HG03108 (cell line): ENCODE measurements around the gene MAGI2.
"Not testable (repeated sequence)": the region's sequence is repeated elsewhere in the genome, so short reads cannot be mapped to it uniquely, and the experiment has no call there.

ENCODE experiments used
- ATAC-seq: cut with Tn5 transposase; IDR thresholded peaks from one replicate; pipeline ENCODE4 v1.9.1; 2021; ENCODE audit warnings: moderate library complexity; ENCODE audit not compliant: unreplicated experiment

Gene MAGI2

DNA sequence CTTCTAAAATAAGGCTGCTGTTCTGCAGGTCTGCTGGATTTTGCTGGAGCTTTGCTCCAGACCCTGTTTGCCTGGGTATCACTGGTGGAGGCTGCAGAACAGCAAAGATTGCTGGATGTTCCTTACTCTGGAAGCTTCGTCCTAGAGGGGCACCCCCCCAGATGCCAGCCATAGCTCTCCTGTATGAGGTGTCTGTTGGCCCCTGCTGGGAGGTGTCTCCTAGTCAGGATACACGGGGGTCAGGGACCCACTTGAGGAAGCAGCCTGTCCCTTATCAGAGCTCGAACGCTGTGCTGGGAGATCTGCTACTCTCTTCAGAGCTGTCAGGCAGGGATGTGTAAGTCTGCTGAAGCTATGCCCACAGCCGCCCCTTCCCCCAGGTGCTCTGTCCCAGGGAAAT is 382.3 kb downstream of the MAGI2 start:
- not testable (repeated sequence) for ATAC-seq

DNA sequence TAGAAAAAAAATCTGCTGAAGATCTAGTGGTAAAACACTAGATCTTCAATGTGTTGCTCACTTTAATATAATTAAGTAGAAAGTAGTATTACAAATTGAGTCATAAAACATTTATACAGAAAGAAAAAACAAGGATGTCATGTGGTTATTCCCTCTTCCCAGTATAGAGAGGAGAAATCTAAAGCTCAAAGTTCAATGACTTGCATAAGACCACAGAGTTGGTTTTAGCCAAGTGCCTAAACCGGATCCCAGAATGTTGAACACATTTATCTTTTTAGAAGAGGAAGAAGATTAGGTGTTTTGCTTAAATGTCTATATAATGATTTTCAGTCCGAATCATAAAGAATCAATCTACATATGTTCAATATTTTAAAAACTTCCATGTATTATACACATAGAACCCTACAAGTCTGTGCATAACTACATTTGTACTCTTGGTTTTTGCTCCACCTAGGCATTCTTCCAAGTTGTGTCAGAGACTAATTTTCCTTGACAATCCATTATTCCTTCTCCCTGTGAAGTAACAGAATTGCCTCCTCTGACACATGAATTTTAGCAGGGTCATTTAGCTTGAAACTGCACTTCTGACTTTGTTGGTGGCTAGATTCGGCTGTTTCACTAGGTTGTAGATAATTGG is 389.2 kb downstream of the MAGI2 start:
- ATAC-seq, result no peak

DNA sequence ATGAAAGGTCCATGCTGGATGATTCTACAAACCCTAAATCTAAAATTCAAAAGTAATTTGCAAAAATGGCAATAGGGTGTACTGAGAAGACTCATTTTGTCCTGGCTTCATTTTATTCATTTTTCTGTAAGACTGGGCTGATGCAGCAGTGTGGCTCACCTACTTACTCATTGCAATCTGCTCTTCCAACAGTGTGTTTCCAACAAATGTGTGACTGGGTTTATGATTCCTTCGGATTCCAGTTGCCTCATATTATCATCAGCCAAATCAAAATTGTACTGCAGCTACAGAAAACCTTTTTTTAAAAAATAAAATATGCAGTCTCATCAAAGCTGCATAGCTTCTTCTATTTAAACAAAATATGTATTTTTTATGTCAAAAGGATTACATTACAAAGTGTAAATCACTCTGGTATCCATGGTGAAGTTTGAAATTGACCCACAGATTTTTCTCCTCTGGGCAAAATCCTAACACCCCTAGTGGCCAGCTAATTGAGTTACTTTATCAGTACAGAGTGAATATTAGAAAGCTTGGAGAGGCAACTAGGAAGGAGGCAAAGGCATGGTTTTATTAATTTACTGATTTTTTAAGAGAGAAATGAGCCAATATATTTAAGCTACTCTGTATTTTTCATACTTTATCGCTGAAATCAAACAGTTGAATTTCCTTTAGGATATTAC is 390.3 kb downstream of the MAGI2 start:
- no peak for ATAC-seq

DNA sequence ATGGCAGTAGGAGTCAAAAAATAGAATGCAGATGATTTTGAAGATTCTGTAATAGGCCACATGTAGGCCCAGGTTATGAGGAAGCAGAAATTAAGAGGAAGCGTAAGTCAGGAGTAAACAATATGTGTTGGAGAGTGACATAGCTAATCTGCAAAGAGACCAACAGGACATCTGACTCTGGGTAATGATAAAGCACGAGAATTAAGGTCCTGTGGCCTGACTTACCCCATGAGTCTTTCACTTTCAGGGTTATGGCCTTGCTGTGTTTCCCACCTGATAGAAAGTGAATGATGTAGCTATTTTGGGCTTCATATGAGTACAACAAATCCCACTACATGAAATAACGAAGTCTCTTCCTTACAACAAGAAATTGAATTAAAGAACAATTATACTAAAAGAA is 393.0 kb downstream of the MAGI2 start:
- ATAC-seq, result no peak

DNA sequence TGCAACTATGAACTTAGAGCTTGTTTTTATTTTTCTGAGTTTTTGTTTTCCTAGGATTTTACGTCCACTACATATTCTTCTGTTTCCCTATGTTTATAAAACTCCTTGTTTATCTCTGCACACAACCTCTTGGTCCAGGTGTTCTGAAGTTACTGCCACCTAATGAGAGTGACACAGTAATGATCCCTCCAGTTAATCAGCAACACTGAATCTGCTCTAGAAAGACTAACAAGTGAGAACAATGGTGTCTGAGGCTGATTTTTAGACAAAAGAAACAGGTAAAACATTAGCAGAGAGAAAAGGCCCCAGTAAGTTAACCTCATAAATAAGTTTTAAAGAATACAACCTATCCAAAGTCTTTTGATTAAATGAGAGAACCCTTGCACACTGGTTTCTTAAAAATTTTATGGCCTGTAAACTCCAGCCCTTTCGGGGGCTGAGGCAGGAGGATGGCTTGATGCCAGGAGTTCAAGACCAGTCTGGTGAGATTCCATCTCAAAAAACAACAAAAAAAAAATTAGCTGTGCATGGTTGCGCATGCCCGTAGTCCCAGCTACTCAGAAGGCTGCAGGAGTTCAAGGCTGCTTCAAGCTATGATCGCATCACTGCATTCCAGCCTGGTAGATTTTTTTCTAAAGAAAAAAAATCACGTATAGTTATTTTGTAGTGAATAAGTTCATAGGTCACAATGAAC is 397.6 kb downstream of the MAGI2 start:
- no peak for ATAC-seq

DNA sequence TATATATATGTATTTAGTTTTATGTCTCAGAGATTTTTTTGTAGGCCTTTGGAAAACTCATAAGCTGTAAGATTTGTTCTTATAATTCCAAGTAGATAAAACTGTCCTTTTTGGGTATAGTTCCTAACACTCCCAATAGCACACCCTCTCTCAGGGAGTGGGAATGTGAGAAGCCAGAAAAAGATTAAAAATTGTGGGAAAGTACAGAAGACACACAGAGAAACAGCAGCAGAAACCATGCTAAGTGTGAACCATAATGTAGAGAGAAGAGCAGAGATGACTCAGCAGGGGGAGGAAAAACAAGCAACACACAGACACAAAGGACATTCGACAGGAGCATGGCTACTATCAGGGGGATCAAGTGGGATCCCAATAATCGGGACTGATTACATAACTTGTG is 401.6 kb downstream of the MAGI2 start:
- no peak for ATAC-seq

DNA sequence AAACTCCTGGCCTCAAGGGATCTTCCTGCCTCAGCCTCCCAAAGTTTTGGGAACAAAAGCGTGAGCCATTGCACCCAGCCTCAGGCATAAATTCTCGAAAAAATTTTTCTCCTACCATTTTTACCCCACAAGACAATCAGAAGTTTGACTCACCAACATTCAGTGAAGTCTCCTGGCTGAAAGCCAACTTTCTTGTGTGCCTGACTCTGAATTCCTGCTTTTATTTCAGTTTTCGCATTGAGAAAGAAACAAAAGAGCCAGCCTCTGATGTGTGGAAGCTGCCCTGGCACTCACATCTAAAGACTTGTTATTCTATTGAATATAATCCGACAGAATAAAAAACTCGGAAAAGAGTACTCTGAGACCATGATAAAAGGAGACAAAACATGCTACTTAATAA is 402.9 kb downstream of the MAGI2 start:
- no peak for ATAC-seq

DNA sequence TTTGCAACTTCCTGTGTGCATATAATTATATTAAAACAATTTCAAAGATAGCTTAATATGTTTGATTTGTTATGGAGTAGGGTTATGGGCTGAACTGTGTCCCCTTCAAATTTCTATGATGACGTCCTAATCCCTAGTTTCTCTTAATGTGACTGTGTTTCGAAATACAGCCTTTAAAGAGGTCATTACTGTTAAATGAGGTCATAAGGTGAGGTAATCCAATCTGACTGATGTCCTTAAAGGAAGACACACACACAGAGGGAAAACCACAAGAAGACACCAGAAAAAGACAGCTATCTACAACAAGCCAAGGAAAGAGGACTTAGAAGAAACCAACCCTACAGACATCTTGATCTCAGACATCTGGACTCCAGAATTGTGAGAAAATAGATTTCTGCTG is 407.4 kb downstream of the MAGI2 start:
- no peak for ATAC-seq

DNA sequence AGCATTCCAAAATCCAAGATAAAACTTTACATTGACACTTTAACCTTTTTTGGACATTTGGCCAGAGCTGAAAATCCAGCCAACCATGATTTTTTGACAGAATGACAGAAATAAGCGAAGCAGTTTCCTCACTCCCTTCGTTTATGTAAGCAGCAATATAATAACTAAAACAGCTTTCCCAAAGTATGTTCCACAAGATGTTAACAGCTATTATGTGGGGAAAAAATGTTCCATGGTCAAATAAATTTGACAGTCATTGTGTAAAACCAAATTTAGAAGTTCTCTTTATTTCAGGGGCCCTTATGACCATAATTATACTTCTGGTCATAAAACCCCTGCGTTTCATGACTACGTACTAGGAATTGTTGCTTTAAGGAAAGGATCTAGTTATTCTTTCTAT is 416.5 kb downstream of the MAGI2 start:
- no peak for ATAC-seq

DNA sequence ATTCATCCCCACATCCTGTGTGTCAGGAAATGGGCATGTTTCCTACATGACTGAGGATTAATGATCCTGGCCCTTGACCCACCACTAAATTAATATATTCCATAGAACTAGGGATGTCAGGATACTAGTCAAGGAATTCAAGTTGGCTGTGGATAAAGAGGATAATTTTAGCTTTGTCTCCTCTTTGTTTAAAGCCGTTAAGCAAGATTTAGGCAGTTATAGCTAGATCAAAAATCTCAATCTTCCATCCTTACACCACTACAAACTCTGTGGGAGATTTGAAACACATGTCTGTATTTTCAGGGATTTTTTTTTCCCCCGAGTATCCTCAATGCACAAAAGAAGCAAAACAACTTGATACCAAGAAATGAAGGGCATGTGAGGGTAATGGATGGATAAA is 417.1 kb downstream of the MAGI2 start:
- no peak for ATAC-seq

DNA sequence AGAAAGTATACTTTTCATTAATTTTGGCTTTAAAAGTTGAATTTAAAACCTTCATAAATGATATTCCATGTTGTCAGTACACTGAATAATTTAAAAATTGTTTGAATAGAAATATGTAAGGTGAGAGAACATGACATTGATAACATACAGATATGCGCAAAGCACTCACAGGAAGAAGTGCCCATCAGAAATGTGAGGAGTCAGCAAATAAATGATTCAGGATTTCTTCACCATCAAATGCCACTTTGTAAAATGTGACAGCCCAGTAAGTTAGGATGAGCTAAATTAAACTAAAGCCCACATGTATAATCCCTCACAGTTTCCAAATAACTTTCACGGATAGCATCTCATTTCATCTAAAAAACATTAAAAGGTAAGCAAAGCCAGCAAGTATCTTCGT is 417.6 kb downstream of the MAGI2 start:
- ATAC-seq, result no peak

DNA sequence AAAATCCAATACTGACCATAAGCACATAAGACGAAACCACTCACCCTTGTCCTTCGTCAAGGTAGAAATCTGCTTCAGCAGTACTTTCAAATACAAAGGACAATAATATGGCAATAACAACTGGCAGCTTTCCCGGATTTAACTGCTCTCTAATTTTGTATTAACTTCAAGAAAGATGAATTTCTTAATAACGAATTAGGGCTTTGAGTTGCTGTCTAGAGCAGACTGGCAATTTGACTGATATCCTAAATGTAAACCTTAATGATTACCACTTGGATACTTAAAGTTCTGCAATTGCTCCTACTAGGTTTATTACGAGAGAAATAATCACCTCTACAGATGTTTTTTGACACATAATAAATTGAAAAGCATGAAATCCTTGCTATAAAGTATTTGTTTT is 418.7 kb downstream of the MAGI2 start:
- ATAC-seq, result no peak

DNA sequence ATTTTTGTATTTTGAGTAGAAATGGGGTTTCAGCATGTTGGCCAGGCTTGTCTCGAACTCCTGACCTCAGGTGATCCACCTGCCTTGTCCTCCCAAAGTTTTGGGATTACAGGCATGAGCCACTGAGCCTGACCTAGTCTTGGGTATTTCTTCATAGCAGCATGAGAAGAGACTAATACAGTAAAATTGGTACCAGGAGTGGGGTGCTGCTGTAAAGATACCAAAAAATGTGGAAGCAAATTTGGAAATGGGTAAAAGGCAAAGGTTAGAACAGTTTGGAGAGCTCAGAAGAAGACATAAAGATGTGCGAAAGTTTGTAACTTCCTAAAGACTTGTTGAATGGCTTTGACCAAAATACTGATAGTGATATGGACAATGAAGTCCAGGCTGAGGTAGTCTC is 433.8 kb downstream of the MAGI2 start:
- not testable (repeated sequence) for ATAC-seq

DNA sequence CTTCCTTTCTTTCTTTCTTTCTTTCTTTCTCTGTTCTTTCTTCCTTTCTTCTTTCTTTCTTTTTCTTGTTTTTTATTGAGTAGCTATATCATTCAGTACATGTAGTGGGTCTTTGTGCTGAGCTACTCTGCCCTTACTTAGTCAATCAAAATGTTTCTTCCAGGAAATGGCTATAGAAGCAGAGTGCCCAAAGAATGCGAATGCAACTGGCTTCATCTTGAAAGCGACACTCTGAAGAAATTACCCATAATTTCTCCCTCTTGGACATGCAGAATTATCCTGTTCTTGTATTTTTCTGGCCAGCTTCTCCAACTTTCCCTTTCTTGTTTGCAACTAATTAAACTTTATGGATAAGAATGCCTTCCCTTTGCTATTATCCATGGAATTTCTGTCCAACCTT is 441.5 kb downstream of the MAGI2 start:
- no peak for ATAC-seq

DNA sequence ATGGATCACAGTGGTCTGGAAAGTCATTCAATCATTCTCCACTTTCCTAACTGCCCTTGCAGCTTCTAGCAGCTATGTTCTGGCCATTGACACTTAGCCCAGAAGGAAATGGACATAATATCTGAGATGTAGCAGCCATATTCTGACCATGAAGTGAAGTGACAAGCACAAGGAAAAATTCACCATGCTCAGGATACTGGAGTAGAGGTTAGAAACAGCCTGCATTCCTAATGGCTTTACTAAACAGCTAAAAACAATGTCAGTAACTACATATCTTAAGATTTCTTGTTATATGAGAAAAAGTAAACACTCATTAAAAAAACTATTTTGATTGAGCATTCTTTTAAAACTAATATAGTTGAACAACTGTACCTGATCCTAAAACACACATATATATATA is 443.8 kb downstream of the MAGI2 start:
- ATAC-seq, result no peak

DNA sequence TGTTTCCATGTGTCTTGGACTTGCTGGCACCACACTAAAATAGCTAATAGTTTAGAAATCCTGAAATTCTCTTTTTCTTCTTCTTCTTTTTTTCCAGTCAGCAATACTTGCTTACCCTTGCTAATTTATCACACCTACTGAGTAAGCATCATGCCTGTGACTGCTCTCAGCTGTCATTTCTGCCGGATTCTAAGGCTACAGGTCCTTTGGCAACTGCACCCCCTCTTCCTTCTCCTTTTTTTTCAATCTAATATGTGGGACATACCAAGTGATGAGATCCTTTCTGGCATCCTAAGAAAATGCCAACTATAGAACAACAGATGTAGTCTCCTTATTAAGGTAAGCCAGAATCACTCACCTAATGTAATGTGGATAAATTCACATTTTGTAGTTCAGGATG is 444.7 kb downstream of the MAGI2 start:
- no peak for ATAC-seq

DNA sequence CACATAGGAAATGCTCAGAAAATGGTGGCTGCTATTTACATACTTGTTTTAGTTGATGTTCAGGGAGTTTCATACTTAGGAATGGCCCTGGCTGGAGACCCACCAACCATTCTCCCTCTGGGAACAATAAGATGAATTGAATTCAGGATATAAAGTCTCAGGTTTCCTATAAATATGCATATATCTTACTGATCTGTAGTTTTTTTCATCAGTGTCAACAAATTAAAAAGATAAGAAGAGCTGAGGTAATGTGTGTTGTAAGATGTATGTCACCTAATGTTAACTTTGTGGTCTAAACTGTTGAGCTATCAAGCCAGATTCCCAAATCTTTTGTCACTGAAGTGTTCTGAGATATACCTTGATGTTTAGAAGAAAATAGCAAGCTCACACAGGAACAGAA is 457.5 kb downstream of the MAGI2 start:
- ATAC-seq, result no peak

DNA sequence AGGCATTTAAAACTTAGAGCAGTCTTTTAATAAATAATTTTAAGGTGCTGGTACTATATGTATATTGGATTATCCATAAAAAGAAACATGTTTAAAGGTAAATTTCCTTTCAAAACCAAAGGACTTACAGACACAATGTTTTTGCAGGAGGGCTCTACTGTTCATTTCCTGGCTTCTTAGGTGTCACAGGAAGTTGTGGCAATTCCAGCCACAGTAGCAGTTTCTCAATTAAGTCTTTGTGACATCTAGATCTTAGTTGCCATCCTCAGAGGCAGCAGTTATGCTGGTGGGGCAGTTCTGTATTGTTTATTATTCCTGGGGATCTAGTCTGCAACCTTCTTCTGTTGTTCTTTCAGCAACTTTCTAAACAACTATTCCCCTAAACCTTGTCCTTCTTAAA is 460.1 kb downstream of the MAGI2 start:
- no peak for ATAC-seq

DNA sequence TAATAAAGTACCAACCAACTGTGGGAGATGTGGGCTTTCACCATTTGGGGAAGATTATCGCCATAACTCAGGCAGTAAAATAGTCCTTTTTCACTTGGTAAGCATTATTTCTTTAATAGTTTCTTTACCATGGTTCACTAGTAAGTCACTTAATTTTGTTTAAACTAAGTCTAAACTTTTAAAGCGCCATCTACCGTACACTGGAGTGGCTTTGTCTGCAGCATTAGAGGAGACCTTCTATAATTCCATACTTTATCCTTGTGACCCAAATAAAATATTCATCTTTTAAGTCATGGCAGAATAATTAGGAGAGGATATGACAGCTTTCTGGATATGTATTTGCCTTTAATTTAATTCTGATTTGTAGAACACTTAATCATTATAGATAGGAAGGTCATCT is 468.0 kb downstream of the MAGI2 start:
- ATAC-seq, result no peak

DNA sequence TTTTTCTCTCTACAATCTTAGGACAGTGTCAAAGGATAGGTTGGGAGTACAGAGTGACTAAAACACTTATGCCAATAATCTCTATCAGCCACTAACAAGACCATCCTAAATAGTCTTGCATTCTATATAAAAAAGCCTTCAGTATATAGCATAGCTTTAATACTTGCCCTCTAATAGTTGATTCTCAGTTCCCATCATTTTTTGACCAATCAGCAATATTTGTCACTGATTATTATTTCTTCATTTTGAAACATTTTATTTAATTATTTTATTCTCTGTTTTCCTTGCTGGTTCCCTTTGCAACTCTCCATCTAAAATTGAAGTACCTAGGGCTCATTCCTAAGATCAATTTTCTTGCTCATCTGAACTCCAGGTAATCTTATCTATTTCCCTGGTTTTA is 470.0 kb downstream of the MAGI2 start:
- no peak for ATAC-seq

DNA sequence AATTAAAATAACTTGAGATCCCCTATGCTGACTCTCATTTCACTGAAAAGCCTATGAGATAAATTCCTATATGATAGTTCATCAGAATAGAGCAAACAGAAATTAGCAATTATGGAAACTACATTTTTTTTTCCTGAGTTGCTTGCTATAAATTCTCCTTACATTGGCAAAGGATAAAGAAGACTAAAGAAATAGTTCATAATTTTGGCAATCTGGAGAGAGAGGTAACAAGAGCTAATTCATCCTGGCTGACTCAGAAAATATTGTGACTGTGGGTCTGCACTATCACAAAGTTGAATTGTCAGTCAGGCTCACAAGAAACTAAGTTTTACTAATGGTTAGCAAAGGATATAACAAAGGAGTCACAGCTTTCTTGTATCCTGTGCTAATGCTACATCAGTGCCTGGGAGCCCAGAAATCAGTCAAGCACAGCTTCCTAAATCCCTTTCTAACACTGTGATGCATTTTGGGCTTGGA is 483.0 kb downstream of the MAGI2 start:
- ATAC-seq, result no peak

DNA sequence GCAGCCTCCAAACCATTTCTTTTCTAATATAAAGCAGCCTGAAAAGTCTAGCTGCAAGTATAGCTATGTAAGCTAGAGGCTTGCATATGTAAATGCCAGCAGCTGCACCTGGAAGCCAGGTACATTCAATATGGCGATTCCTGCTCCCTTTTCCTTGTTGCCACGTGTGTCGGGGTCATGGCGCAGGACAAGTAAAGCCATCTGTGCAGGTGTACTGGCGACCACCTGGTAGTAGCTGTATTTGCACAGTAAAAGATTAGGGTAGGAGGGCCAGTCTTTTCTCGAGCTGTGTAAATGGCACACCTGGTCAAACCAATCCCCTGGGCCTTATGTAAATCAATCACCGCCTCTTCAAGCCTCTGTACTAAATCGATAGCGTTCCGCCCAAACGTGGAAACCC is 484.5 kb downstream of the MAGI2 start:
- no peak for ATAC-seq
